HEK293 (cell line): ENCODE results near the gene NLK.

ENCODE experiments used
- CTCF ChIA-PET: fragments of 350-600 bp; formaldehyde crosslinking; extraction: SDS; loops from one replicate; lab custom pipeline; 2021; ENCODE audit warnings: antibody characterized with exemption; lab: Yijun Ruan, JAX
- POLR2A ChIA-PET: fragments of 300-600 bp; formaldehyde crosslinking; extraction: SDS; loops from one replicate; lab custom pipeline; 2020; ENCODE audit warnings: antibody characterized with exemption, inconsistent platforms; lab: Yijun Ruan, JAX
- H3K27ac ChIP-seq: fragments of 200-500 bp; sonication (Bioruptor generic); 2 replicates; pipeline ENCODE4 v1.5.1; 2014; ENCODE audit warnings: low read depth, low read length, control low read depth, inconsistent platforms; ENCODE audit errors: extremely low read depth
- H3K36me3 ChIP-seq, 2 experiments: fragments of 200-500 bp in 1 of 2; sonication (Bioruptor generic) in 1 of 2; 1 replicate in 1 of 2; 2 replicates in 1 of 2; pipeline ENCODE4 v1.5.1; 2014 to 2017; ENCODE audit warnings: inconsistent platforms in 2 of 2, low read length in 2 of 2; ENCODE audit not compliant: control insufficient read depth in 2 of 2, insufficient read depth in 1 of 2
- H3K4me1 ChIP-seq: fragments of 200-500 bp; sonication (Bioruptor generic); 2 replicates; pipeline ENCODE4 v1.5.1; 2014; ENCODE audit warnings: mild to moderate bottlenecking, low read length, inconsistent platforms; ENCODE audit not compliant: control insufficient read depth, insufficient read depth
- H3K4me3 ChIP-seq: 2 replicates; pipeline ENCODE4 v1.5.1; 2011; ENCODE audit warnings: low read depth, mild to moderate bottlenecking, control low read depth, low read length, moderate library complexity
- H3K9me3 ChIP-seq: fragments of 200-500 bp; sonication (Bioruptor generic); 2 replicates; pipeline ENCODE4 v1.5.1; 2014; ENCODE audit warnings: low read depth, low read length, inconsistent platforms; ENCODE audit not compliant: control insufficient read depth, insufficient read depth
- ATF2 ChIP-seq: fragments of 450-650 bp; formaldehyde crosslinking; IDR thresholded peaks from 2 replicates; pipeline ENCODE4 v1.5.1; 2016; ENCODE audit warnings: missing biosample characterization, missing genetic modification characterization, low read depth
- PBX3 ChIP-seq: sonication (generic); formaldehyde crosslinking; IDR thresholded peaks from 2 replicates; pipeline ENCODE4 v1.8.1; 2022; ENCODE audit warnings: mild to moderate bottlenecking, moderate library complexity, missing genetic modification reagents
- PRDM4 ChIP-seq: fragments of 450-650 bp; formaldehyde crosslinking; IDR thresholded peaks from 2 replicates; pipeline ENCODE4 v1.5.1; 2017; ENCODE audit warnings: missing biosample characterization, missing genetic modification characterization
- SCRT2 ChIP-seq: fragments of 450-650 bp; formaldehyde crosslinking; IDR thresholded peaks from 2 replicates; pipeline ENCODE4 v1.5.1; 2016; ENCODE audit warnings: missing biosample characterization, missing genetic modification characterization
- SETDB1 ChIP-seq: IDR thresholded peaks from one replicate; pipeline ENCODE4 v1.6.1; 2017; ENCODE audit warnings: mild to moderate bottlenecking, low read length, moderate library complexity, mixed read lengths; ENCODE audit not compliant: insufficient read length
- TCF7L2 ChIP-seq: IDR thresholded peaks from 2 replicates; pipeline ENCODE4 v1.6.1; 2011; ENCODE audit warnings: low read depth, mild to moderate bottlenecking, inconsistent platforms, low read length, moderate library complexity, borderline replicate concordance
- ZBTB44 ChIP-seq: fragments of 450-650 bp; IDR thresholded peaks from 2 replicates; pipeline ENCODE4 v1.5.1; 2018; ENCODE audit warnings: missing biosample characterization, mild to moderate bottlenecking, missing genetic modification characterization
- ZNF169 ChIP-seq: fragments of 450-650 bp; formaldehyde crosslinking; IDR thresholded peaks from 2 replicates; pipeline ENCODE4 v1.5.1; 2016; ENCODE audit warnings: missing biosample characterization, missing genetic modification characterization
- ZNF184 ChIP-seq: fragments of 450-650 bp; IDR thresholded peaks from 2 replicates; pipeline ENCODE4 v1.5.1; 2018; ENCODE audit warnings: missing biosample characterization, mild to moderate bottlenecking, missing genetic modification characterization
- ZNF2 ChIP-seq: fragments of 450-650 bp; formaldehyde crosslinking; IDR thresholded peaks from 2 replicates; pipeline ENCODE4 v1.5.1; 2016; ENCODE audit warnings: missing biosample characterization, missing genetic modification characterization
- ZNF302 ChIP-seq: fragments of 450-650 bp; formaldehyde crosslinking; IDR thresholded peaks from 2 replicates; pipeline ENCODE4 v1.5.1; 2016; ENCODE audit warnings: missing biosample characterization, missing genetic modification characterization, low read depth
- ZNF426 ChIP-seq: fragments of 450-650 bp; formaldehyde crosslinking; IDR thresholded peaks from 2 replicates; pipeline ENCODE4 v1.5.1; 2017; ENCODE audit warnings: missing biosample characterization, missing genetic modification characterization, mild to moderate bottlenecking, inconsistent platforms, moderate library complexity
- ZNF513 ChIP-seq: fragments of 450-650 bp; IDR thresholded peaks from 2 replicates; pipeline ENCODE4 v1.5.1; 2018; ENCODE audit warnings: missing biosample characterization, missing genetic modification characterization
- ZNF555 ChIP-seq: fragments of 450-650 bp; formaldehyde crosslinking; conservative IDR thresholded peaks from 2 replicates; pipeline ENCODE4 v1.5.1; 2017; ENCODE audit warnings: missing biosample characterization, mild to moderate bottlenecking, missing genetic modification characterization, inconsistent platforms
- ZNF580 ChIP-seq: fragments of 450-650 bp; formaldehyde crosslinking; IDR thresholded peaks from 2 replicates; pipeline ENCODE4 v1.5.1; 2016; ENCODE audit warnings: missing biosample characterization, missing genetic modification characterization
- ZNF629 ChIP-seq: fragments of 450-650 bp; formaldehyde crosslinking; IDR thresholded peaks from 2 replicates; pipeline ENCODE4 v1.5.1; 2017; ENCODE audit warnings: missing biosample characterization, missing genetic modification characterization
- ZNF677 ChIP-seq: fragments of 450-650 bp; IDR thresholded peaks from 2 replicates; pipeline ENCODE4 v1.5.0; 2018; ENCODE audit warnings: missing biosample characterization, mild to moderate bottlenecking, missing genetic modification characterization, moderate library complexity
- ZNF707 ChIP-seq: fragments of 450-650 bp; formaldehyde crosslinking; IDR thresholded peaks from 2 replicates; pipeline ENCODE4 v1.5.1; 2016; ENCODE audit warnings: missing biosample characterization, missing genetic modification characterization
- ZNF777 ChIP-seq: fragments of 450-650 bp; formaldehyde crosslinking; IDR thresholded peaks from 2 replicates; pipeline ENCODE4 v1.5.1; 2017; ENCODE audit warnings: missing biosample characterization, missing genetic modification characterization, borderline replicate concordance
- ZSCAN30 ChIP-seq: fragments of 450-650 bp; IDR thresholded peaks from 2 replicates; pipeline ENCODE4 v1.5.1; 2018; ENCODE audit warnings: missing biosample characterization, mild to moderate bottlenecking, missing genetic modification characterization, moderate library complexity
- ZXDB ChIP-seq: fragments of 450-650 bp; formaldehyde crosslinking; IDR thresholded peaks from 2 replicates; pipeline ENCODE4 v1.5.1; 2016; ENCODE audit warnings: missing biosample characterization, missing genetic modification characterization
- TF ChIP-seq, protein P1 (sequence below): fragments of 450-650 bp; formaldehyde crosslinking; IDR thresholded peaks from 2 replicates; pipeline ENCODE4 v1.5.1; 2017; ENCODE audit warnings: missing biosample characterization, missing genetic modification characterization
- TF ChIP-seq, protein P2 (sequence below): fragments of 450-650 bp; formaldehyde crosslinking; IDR thresholded peaks from 2 replicates; pipeline ENCODE4 v1.5.1; 2016; ENCODE audit warnings: missing biosample characterization, missing genetic modification characterization, borderline replicate concordance

Gene NLK

GRCh38 chr17:28173031-28173561 is 130.6 kb downstream of the NLK start (continued):
- TF ChIP-seq PRDM4 (tag by site-specific recombination) (peak; percentile 63; the same call in 1 of the 2 replicates), ZNF677 (tag by site-specific recombination) (no peak), ZBTB44 (tag by site-specific recombination) (peak; percentile 64), ZNF580 (tag by site-specific recombination) (peak; percentile 86), ZNF629 (tag by site-specific recombination) (peak; percentile 31; the same call in 1 of the 2 replicates), TCF7L2 (peak; percentile 60; the same call in 1 of the 2 replicates)

GRCh38 chr17:28173801-28174200 is 131.3 kb downstream of the NLK start:
- TF ChIP-seq ZNF169 = no peak
- TF ChIP-seq, protein P1, sequence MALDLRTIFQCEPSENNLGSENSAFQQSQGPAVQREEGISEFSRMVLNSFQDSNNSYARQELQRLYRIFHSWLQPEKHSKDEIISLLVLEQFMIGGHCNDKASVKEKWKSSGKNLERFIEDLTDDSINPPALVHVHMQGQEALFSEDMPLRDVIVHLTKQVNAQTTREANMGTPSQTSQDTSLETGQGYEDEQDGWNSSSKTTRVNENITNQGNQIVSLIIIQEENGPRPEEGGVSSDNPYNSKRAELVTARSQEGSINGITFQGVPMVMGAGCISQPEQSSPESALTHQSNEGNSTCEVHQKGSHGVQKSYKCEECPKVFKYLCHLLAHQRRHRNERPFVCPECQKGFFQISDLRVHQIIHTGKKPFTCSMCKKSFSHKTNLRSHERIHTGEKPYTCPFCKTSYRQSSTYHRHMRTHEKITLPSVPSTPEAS (tag by site-specific recombination) = no peak
- no peak for TF ChIP-seq ZNF777
- TF ChIP-seq, protein P2, sequence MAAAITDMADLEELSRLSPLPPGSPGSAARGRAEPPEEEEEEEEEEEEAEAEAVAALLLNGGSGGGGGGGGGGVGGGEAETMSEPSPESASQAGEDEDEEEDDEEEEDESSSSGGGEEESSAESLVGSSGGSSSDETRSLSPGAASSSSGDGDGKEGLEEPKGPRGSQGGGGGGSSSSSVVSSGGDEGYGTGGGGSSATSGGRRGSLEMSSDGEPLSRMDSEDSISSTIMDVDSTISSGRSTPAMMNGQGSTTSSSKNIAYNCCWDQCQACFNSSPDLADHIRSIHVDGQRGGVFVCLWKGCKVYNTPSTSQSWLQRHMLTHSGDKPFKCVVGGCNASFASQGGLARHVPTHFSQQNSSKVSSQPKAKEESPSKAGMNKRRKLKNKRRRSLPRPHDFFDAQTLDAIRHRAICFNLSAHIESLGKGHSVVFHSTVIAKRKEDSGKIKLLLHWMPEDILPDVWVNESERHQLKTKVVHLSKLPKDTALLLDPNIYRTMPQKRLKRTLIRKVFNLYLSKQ = no peak
- no peak for TF ChIP-seq ZNF707 (tag by site-specific recombination)
- no peak for TF ChIP-seq ZSCAN30 (tag by site-specific recombination)
- TF ChIP-seq ZNF302 = no peak
- no peak for TF ChIP-seq SCRT2 (tag by site-specific recombination)
- no peak for TF ChIP-seq ZNF629 (tag by site-specific recombination)
- no peak for TF ChIP-seq PBX3 (CRISPR knock-in tag)
- no peak for TF ChIP-seq ZNF2 (tag by site-specific recombination)
- TF ChIP-seq ZNF555 (tag by site-specific recombination) = no peak
- no peak for TF ChIP-seq SETDB1
- no peak for TF ChIP-seq ATF2 (tag by site-specific recombination)
- TF ChIP-seq ZNF184 (tag by site-specific recombination) = no peak
- no peak for TF ChIP-seq ZNF513
- TF ChIP-seq ZXDB (tag by site-specific recombination) = no peak
- no peak for TF ChIP-seq ZNF426 (tag by site-specific recombination)
- TF ChIP-seq ZNF580 (tag by site-specific recombination) = no peak
- H3K27ac ChIP-seq = peak overlapping the region; percentile 51
- ChIA-PET POLR2A (interaction anchor here (1.6 kb wide), 1 partner anchor 132 kb away, joined by 7 read pairs; no protein-coding TSS in a partner anchor), CTCF (no interaction called here)
- peaks cover 31% of the 10 kb centered on the region for H3K4me1 ChIP-seq
- H3K4me3 ChIP-seq = no peak overlapping the region
- peaks cover 0 to 2% of the 10 kb centered on the region in 2 experiments; a peak in 1 of 3 replicates for H3K36me3 ChIP-seq
- no peaks in the 10 kb centered on the region for H3K9me3 ChIP-seq
